Stimulated activated CD4-positive, alpha-beta T cell treated with anti-CD3 and anti-CD28 coated beads, Interleukin-4, amount 100 ng/mL, for 4 hours (primary cell): Measurements from ENCODE around the gene PPP4R2.
"Not testable (repeated sequence)": the region's sequence is repeated elsewhere in the genome, so short reads cannot be mapped to it uniquely, and the experiment has no call there.

Experiments used
- DNase-seq, 2 experiments: peaks; one replicate each; pipeline ENCODE4 v3.0.0-alpha.2; 2020

The PPP4R2 gene

GRCh38 chr3:73026760-73027113 is 30.1 kb downstream of the PPP4R2 start:
- DNase-seq: no peak

- no peak for DNase-seq
Observed at GRCh38 chr3:73028803-73029202, 32.2 kb downstream of the PPP4R2 start.

GRCh38 chr3:73029321-73029796 is 32.7 kb downstream of the PPP4R2 start:
- DNase-seq: no peak

DNA sequence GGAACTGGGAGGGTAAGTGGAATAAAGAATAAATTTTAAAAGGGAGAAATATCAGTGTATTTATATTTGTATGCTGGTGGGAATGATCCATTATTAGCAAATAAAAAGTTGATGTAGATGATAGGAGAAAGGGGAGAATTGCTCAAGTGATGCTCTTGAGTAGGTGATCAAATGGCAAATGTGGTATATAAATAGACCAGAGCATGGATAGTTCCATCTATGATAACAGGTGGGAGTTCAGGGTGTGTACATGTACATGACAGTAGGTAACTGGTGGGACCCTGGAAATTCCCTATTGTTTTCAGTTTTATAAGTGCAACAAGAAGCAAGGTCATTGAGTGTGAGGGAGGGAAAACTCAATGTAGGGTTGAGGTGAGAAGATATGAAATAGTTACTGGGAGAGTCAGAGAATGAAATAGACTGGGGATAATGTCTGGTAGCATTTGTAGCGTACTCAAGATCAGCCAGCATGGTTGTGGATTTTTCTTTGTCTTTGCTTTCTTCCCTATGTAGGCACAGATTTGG is 33.5 kb downstream of the PPP4R2 start:
- no peak for DNase-seq

GRCh38 chr3:73031573-73032103 is 35.0 kb downstream of the PPP4R2 start:
- no peak for DNase-seq

- no peak for DNase-seq
Observed at GRCh38 chr3:73036694-73037591, 40.3 kb downstream of the PPP4R2 start.

DNA sequence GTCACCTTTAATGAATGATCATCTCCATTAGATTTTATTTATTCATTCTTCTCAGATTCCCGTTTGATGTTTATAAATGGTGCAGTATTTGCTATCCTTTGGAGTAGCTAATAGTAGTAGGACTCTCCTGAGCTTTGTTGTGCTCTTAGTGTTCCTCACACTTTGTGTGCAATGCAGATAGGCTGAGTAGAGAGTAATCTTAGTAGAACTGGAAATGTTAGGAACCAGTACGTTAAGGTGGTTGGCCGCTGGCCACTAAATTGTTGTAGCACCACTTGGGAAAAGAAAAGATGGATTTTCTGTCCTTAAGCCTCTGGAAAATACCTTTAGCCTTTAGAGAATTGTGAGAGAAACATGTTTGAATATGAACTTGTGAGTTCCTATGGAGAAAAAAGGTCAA is 44.9 kb downstream of the PPP4R2 start:
- DNase-seq: no peak

- no peak for DNase-seq
Observed at GRCh38 chr3:73043414-73043813, 46.8 kb downstream of the PPP4R2 start.

GRCh38 chr3:73045391-73045790 is 48.8 kb downstream of the PPP4R2 start:
- no peak for DNase-seq

- DNase-seq: no peak
Observed at GRCh38 chr3:73046195-73046594, 49.6 kb downstream of the PPP4R2 start.

DNA sequence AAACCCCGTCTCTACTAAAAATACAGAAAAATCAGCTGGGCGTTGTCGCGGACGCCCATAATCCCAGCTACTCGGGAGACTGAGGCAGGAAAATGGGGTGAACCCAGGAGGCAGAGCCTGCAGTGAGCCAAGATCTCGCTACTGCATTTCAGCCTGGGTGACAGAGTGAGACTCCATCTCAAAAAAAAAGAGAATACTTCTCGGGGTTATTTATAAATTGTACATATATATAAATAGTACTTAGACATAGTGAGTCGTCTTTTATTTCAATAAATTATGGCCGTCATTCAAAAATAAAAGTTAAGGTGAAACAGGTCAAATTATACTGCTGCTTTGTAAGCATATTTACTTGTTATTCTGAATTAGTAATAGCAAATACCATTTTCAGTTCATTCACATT is 52.7 kb downstream of the PPP4R2 start:
- DNase-seq: no peak

GRCh38 chr3:73052857-73053256 is 56.2 kb downstream of the PPP4R2 start:
- no peak for DNase-seq

- no peak for DNase-seq
Observed at GRCh38 chr3:73055583-73055982, 59.0 kb downstream of the PPP4R2 start.

- DNase-seq: no peak
Observed at GRCh38 chr3:73056014-73056844, 59.6 kb downstream of the PPP4R2 start.

GRCh38 chr3:73056845-73057150 is 60.2 kb downstream of the PPP4R2 start:
- DNase-seq: no peak

- DNase-seq: no peak
Observed at GRCh38 chr3:73060302-73060723, 63.7 kb downstream of the PPP4R2 start.

DNA sequence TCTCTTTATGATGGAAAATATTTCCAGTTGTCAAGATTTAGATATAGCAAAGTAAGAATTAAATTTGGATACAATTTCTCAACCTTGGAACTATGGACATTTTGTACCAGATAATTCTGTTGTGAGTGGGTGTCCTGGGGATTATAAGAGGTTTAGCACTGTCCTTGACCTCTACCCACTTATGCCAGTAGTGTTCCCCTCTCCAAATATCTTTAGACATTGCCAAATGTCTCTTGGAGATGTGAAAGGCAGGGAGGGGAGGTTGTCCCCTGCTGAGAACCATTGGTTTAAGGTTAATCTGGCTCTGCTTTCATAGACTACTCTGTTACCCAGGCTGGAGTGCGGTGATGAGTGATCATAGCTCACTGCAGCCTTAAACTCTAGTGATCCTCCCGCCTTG is 64.8 kb downstream of the PPP4R2 start, which contains the start of gene EBLN2:
TSS of gene EBLN2 (plus strand) at position 244 of the 400 bp plus-strand sequence. CDS start 423 bp downstream, outside the sequence.
- DNase-seq: no peak

- DNase-seq: not testable (repeated sequence)
Observed at GRCh38 chr3:73066243-73066642, 69.6 kb downstream of the PPP4R2 start.

GRCh38 chr3:73068419-73068818 is 71.8 kb downstream of the PPP4R2 start:
- DNase-seq: no peak

GRCh38 chr3:73069187-73069586 is 72.6 kb downstream of the PPP4R2 start:
- DNase-seq: no peak

DNA sequence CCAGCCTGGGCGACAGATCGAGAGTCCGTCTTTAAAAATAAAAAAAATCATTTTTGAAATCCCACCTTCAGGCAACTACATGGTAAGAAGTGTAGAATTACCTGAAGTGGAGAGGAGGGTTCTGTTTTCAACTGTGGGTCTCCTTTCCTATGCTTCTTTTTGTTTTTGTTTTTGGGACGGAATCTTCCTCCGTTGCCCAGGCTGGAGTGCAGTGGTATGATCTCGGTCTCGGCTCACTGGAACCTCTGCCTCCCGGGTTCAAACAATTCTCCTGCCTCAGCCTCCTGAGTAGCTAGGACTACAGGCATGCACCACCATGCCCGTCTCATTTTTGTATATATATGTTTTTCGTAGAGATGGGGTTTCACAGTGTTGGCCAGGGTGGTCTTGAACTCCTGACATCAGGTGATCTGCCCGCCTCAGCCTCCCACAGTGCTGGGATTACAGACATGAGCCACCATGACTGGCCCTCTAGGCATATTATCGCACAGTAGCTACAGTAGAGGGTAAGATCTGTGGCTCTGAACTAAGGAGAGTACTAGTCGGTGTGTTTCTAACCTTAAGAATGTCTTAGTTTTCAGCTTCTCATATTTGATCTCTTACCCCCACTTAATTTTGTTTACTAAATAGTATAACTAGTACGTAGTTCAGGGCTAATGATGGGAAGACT is 73.3 kb downstream of the PPP4R2 start:
- DNase-seq: no peak

GRCh38 chr3:73070675-73071575 is 74.3 kb downstream of the PPP4R2 start:
- no peak for DNase-seq
